A549 treated with Mapracorat at 1 μM for 4 hours (cell line): ENCODE measurements around the gene TAGLN3. TPM values are rescaled to one million over a fixed set of nuclear protein-coding genes. Genes with fewer than 3 reads are reported as not detected.

Source experiments
- total RNA-seq: library from RNA; stranded (reverse); fragments of 200-300 nt; extraction: Qiagen RNA extraction; gene quantifications from 5 replicates; pipeline ENCODE4 v1.2.3, GENCODE V29; 2022

The TAGLN3 gene
- total RNA-seq, result not detected in 5 replicates

GRCh38 chr3:111998636-111999483 lies at the start of gene TAGLN3:
Gene TAGLN3, plus strand, starts transcription at chr3:111998922. Its CDS starts 501 bp downstream, at chr3:111999423.

GRCh38 chr3:111978583-111979433 lies 19.9 kb upstream of the TAGLN3 start, which contains the start of gene ABHD10:
Gene ABHD10, plus strand, starts transcription at chr3:111979026. Its CDS starts 36 bp downstream, at chr3:111979062.

GRCh38 chr3:112034436-112034835 lies 35.7 kb downstream of the TAGLN3 start, which contains the start of gene TMPRSS7:
Gene TMPRSS7, plus strand, starts transcription at chr3:112034736. Its CDS starts 110 bp downstream, at chr3:112034846.

Other genes starting within 250 kb of the TAGLN3 start
- 14.3 to 21.9 TPM (median 20.7 TPM) in 5 replicates for gene PHLDB2, start 139.7 kb upstream of the TAGLN3 start, total RNA-seq
- gene ABHD10, start 19.9 kb upstream of the TAGLN3 start, total RNA-seq, result 15.5 to 19.1 TPM (median 18.2 TPM) in 5 replicates
- 0.08 to 0.14 TPM (median 0.10 TPM) in 4 of 5 replicates, not detected in the other for gene TMPRSS7, start 35.8 kb downstream of the TAGLN3 start, total RNA-seq
- gene C3orf52, start 87.5 kb downstream of the TAGLN3 start, total RNA-seq, result 11.1 to 14.1 TPM (median 12.4 TPM) in 5 replicates
- not detected in 5 replicates for gene GCSAM, start 134.3 kb downstream of the TAGLN3 start, total RNA-seq